Measurements from ENCODE around the gene DNAJC18. TPM values are rescaled to one million over a fixed set of nuclear protein-coding genes. Genes with fewer than 3 reads are reported as not detected.

The DNAJC18 gene
- total RNA-seq, 1 experiment from 2014 or later, result 16.7 TPM

- no TSS peak for BruUV-seq (replicated peaks)
- CTCF ChIA-PET, result interaction anchor here (0.5 to 0.7 kb wide), 2 partner anchors 512 to 1234 kb away, joined by 4 to 10 read pairs; no protein-coding TSS in a partner anchor
- TF ChIP-seq EZH2 (IDR thresholded peaks at IDR 0.05; ENCODE audit: borderline replicate concordance, low read depth, low read length, poor library complexity, severe bottlenecking) (no peak), CTCF (conservative IDR thresholded peaks at IDR 0.05; ENCODE audit: low read depth, low read length) (no peak)
- Histone ChIP-seq H3K9me3 (ENCODE audit: low read depth, low read length, poor library complexity, severe bottlenecking) (no peaks in the 10 kb centered on the region), H3K27ac (ENCODE audit: low read depth, low read length, poor library complexity, severe bottlenecking) (no peak overlapping the region), H3K4me3 (ENCODE audit: low read depth, low read length, poor library complexity, severe bottlenecking) (no peak overlapping the region), H3K36me3 (ENCODE audit: insufficient read depth, low read length, poor library complexity, severe bottlenecking) (peaks cover 28% of the 10 kb centered on the region), H3K27me3 (replicated peaks; ENCODE audit: insufficient read depth, low read depth, low read length, poor library complexity) (no peaks in the 10 kb centered on the region), H3K4me1 (ENCODE audit: insufficient read depth, low read length, poor library complexity, severe bottlenecking) (no peaks in the 10 kb centered on the region)
- POLR2A ChIA-PET (ENCODE audit: low non-redundant PET), result no interaction called here
- no peak for DNase-seq (ENCODE audit: low spot score)
- intact Hi-C loops (cut with micrococcal nuclease; ENCODE audit: unreplicated experiment), result no loop called here
Measured at GRCh38 chr5:139360384-139360783, 78.9 kb downstream of the DNAJC18 start.

Other genes with a start within 250 kb of the DNAJC18 start
- gene SIL1, start 241.2 kb downstream of the DNAJC18 start, total RNA-seq (2021), result 18.7 and 22.0 TPM in 2 replicates
- 286 and 299 TPM in 2 replicates for gene MATR3, start 145.8 kb downstream of the DNAJC18 start, total RNA-seq (2021)
- 95.0 and 108 TPM in 2 replicates for gene PAIP2, start 97.7 kb downstream of the DNAJC18 start, total RNA-seq (2021)
- gene SLC23A1, start 56.2 kb downstream of the DNAJC18 start, total RNA-seq (2021), result not detected in 2 replicates
- not detected in 2 replicates for gene MZB1, start 49.6 kb downstream of the DNAJC18 start, total RNA-seq (2021)
- gene PROB1, start 44.4 kb downstream of the DNAJC18 start, total RNA-seq (2021), result 0.82 and 1.0 TPM in 2 replicates
- gene SPATA24, start 35.4 kb downstream of the DNAJC18 start, total RNA-seq (2021), result 4.0 and 4.2 TPM in 2 replicates
- gene ECSCR, start 23.2 kb upstream of the DNAJC18 start, total RNA-seq (2021), result 1.1 and 1.6 TPM in 2 replicates
- not detected in 2 replicates for gene SMIM33, start 31.5 kb upstream of the DNAJC18 start, total RNA-seq (2021)
- 29.4 and 30.7 TPM in 2 replicates for gene STING1, start 43.2 kb upstream of the DNAJC18 start, total RNA-seq (2021)
- 186 and 202 TPM in 2 replicates for gene UBE2D2, start 121.8 kb upstream of the DNAJC18 start, total RNA-seq (2021)
- 56.4 and 57.2 TPM in 2 replicates for gene CXXC5, start 208.8 kb upstream of the DNAJC18 start, total RNA-seq (2021)

All from A673 (cell line).